Measurements from ENCODE around the gene SORCS1. TPM values are rescaled to one million over a fixed set of nuclear protein-coding genes. Genes with fewer than 3 reads are reported as not detected.

SORCS1 gene
- polyA plus RNA-seq, 3 donors: 0.09 TPM; not detected in 2

GRCh38 chr10:107092321-107092720, 72.2 kb downstream of the SORCS1 start:
- H3K27ac ChIP-seq (ENCODE audit: low read depth in 1 of 2, low read length in 2 of 2): no peak overlapping the region
- WGBS (ENCODE audit: insufficient coverage): 89% methylated on average over 1 of the region's 1 CpG
- H2AFZ ChIP-seq (ENCODE audit: insufficient read depth, low read depth, low read length, poor library complexity, severe bottlenecking): no peak overlapping the region
- H3K36me3 ChIP-seq (replicated peaks in 1 of 2; ENCODE audit: control insufficient read depth in 1 of 2, insufficient read depth in 2 of 2, low read length in 2 of 2): no peaks in the 10 kb centered on the region
- Mint-ChIP-seq H3K4me3 (no peak overlapping the region), H3K4me1 (no peaks in the 10 kb centered on the region), H3K27ac (no peak overlapping the region), H3K27me3 (ENCODE audit: low read depth in 3 of 3) (no peaks in the 10 kb centered on the region), H3K9me3 (peaks cover 0 to 10% (median 2%) of the 10 kb centered on the region in 7 donors), H3K36me3 (no peaks in the 10 kb centered on the region)
- TF ChIP-seq, protein P1, sequence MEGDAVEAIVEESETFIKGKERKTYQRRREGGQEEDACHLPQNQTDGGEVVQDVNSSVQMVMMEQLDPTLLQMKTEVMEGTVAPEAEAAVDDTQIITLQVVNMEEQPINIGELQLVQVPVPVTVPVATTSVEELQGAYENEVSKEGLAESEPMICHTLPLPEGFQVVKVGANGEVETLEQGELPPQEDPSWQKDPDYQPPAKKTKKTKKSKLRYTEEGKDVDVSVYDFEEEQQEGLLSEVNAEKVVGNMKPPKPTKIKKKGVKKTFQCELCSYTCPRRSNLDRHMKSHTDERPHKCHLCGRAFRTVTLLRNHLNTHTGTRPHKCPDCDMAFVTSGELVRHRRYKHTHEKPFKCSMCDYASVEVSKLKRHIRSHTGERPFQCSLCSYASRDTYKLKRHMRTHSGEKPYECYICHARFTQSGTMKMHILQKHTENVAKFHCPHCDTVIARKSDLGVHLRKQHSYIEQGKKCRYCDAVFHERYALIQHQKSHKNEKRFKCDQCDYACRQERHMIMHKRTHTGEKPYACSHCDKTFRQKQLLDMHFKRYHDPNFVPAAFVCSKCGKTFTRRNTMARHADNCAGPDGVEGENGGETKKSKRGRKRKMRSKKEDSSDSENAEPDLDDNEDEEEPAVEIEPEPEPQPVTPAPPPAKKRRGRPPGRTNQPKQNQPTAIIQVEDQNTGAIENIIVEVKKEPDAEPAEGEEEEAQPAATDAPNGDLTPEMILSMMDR (IDR thresholded peaks at IDR 0.05): no peak
- no peaks in the 10 kb centered on the region for H3K9me3 ChIP-seq (replicated peaks in 1 of 2; ENCODE audit: control insufficient read depth in 1 of 2, insufficient read depth in 1 of 2, low read length in 2 of 2)
- no peaks in the 10 kb centered on the region for H4K20me1 ChIP-seq (ENCODE audit: insufficient read depth, low read length)
- H3K4me3 ChIP-seq (replicated peaks in 1 of 3; ENCODE audit: low read depth in 2 of 3, low read length in 3 of 3): no peak overlapping the region
- no peaks in the 10 kb centered on the region for H3K27me3 ChIP-seq (ENCODE audit: control insufficient read depth in 2 of 2, insufficient read depth in 2 of 2, low read length in 2 of 2)
- intact Hi-C loops (cut with micrococcal nuclease): no loop called here
- no peak overlapping the region for H3K9ac ChIP-seq (ENCODE audit: insufficient read depth, low read length, poor library complexity, severe bottlenecking)
- no peak overlapping the region for H3K4me2 ChIP-seq (replicated peaks; ENCODE audit: extremely low read depth, low read length, poor library complexity, severe bottlenecking)
- no peaks in the 10 kb centered on the region for H3K79me2 ChIP-seq (ENCODE audit: insufficient read depth, low read length)
- no peaks in the 10 kb centered on the region for H3K4me1 ChIP-seq (ENCODE audit: control insufficient read depth in 1 of 2, insufficient read depth in 2 of 2, low read length in 2 of 2)
- DNase-seq: no peak

DNA sequence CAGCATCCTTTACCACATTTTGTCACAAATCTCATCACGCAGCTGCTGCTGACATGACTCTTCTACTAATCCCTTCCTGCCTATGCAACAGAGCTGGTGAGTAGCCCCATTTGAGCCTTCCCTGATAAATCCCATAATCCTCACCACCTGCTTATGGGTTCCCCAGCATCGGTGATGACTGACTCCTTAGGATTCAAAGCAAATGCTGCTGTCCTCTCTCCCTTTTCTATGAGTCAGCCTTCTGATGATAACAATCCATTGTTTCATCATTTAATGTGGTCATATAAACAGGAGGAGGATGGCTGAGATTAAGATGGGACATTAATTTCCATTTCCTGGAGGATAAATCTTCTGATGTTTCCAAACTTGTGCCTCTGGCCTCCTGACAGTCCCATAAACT, 73.4 kb downstream of the SORCS1 start:
- no peaks in the 10 kb centered on the region for H3K4me1 Mint-ChIP-seq
- H3K4me1 ChIP-seq (ENCODE audit: control insufficient read depth in 1 of 2, insufficient read depth in 2 of 2, low read length in 2 of 2): no peaks in the 10 kb centered on the region
- no peak overlapping the region for H3K27ac ChIP-seq (ENCODE audit: low read depth in 1 of 2, low read length in 2 of 2)
- TF ChIP-seq, protein P1 (IDR thresholded peaks at IDR 0.05): no peak
- no peak overlapping the region for H3K4me3 ChIP-seq (replicated peaks in 1 of 3; ENCODE audit: low read depth in 2 of 3, low read length in 3 of 3)
- H3K4me2 ChIP-seq (replicated peaks; ENCODE audit: extremely low read depth, low read length, poor library complexity, severe bottlenecking): no peak overlapping the region
- intact Hi-C loops (cut with micrococcal nuclease): no loop called here
- no peaks in the 10 kb centered on the region for H3K36me3 ChIP-seq (replicated peaks in 1 of 2; ENCODE audit: control insufficient read depth in 1 of 2, insufficient read depth in 2 of 2, low read length in 2 of 2)
- H4K20me1 ChIP-seq (ENCODE audit: insufficient read depth, low read length): no peaks in the 10 kb centered on the region
- peaks cover 0 to 1% (median 1%) of the 10 kb centered on the region in 3 donors for H3K27me3 Mint-ChIP-seq (ENCODE audit: low read depth in 3 of 3)
- H3K27me3 ChIP-seq (ENCODE audit: control insufficient read depth in 2 of 2, insufficient read depth in 2 of 2, low read length in 2 of 2): no peaks in the 10 kb centered on the region
- no peak overlapping the region for H3K9ac ChIP-seq (ENCODE audit: insufficient read depth, low read length, poor library complexity, severe bottlenecking)
- no peak overlapping the region for H3K4me3 Mint-ChIP-seq
- WGBS (ENCODE audit: insufficient coverage): 95% methylated on average over 2 of the region's 2 CpGs
- H3K36me3 Mint-ChIP-seq: no peaks in the 10 kb centered on the region
- no peak overlapping the region for H3K27ac Mint-ChIP-seq
- peaks cover 0 to 9% (median 3%) of the 10 kb centered on the region in 7 donors for H3K9me3 Mint-ChIP-seq
- H3K9me3 ChIP-seq (replicated peaks in 1 of 2; ENCODE audit: control insufficient read depth in 1 of 2, insufficient read depth in 1 of 2, low read length in 2 of 2): no peaks in the 10 kb centered on the region
- no peak overlapping the region for H2AFZ ChIP-seq (ENCODE audit: insufficient read depth, low read depth, low read length, poor library complexity, severe bottlenecking)
- no peaks in the 10 kb centered on the region for H3K79me2 ChIP-seq (ENCODE audit: insufficient read depth, low read length)
- DNase-seq: no peak

Data from CD14-positive monocyte (primary cell).